ENCODE data around the gene CLASP1.
"Not testable (repeated sequence)": the region's sequence is repeated elsewhere in the genome, so short reads cannot be mapped to it uniquely, and the experiment has no call there.

Gene CLASP1

DNA sequence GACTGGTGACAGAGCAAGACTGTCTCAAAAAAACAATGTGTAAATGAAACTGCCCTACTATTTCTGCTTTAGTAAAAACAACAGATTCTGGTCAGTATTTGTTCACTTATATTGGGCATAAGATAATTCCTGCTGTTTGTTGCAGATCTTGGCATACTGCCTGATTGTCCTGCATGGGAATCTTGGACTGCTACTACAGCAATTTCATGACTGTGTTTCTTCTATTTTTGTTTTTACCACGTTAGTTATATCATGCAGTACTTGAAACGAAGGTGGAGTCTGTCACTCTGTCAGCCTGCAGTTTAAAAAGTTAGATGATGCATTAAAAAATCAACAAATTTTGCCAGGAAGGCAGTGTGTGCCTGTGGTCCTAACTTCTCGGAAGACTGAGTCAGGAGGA is 14.2 kb upstream of the CLASP1 start:
- in situ Hi-C loops (cut with MboI; ENCODE audit: low sequenced_read_pairs) = no loop called here

DNA sequence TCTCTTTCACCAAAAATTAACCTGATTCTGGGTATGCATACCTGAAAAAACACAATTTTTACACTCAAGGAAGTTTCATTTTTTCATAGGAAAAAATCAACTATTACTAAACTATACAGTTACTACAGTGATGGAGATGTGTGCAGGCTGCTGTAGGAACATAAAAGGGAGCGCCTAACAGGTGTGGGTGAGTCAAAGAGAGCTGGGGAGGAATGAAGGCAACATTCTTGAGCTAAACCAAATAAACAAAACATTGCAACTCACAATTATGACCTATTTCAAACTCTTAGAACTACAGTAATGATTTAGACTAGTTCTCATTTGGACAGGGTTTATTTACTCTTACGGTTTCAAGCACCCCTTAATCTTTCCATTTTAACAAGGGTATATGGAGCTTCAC is 13.4 kb upstream of the CLASP1 start:
- in situ Hi-C loops (cut with MboI; ENCODE audit: low sequenced_read_pairs) = no loop called here

DNA sequence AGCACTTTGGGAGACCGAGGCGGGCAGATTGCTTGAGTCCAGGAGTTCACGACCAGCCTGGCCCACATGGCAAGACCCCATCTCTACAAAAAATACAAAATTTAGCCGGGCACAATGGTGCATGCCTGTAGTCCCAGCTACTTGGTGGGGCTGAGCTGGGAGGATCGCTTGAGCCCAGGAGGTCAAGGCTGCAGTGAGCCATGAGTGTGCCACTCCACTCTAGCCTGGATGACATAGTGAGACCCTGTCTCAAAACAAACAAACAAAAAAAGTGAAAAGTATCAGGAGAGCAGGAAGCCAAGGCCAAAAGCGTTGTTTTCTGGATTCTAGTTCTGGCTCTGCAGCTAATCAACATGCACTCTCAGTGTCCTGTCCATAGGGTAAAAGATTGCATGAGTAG is 10.7 kb upstream of the CLASP1 start:
- in situ Hi-C loops (cut with MboI; ENCODE audit: low sequenced_read_pairs) = no loop called here

DNA sequence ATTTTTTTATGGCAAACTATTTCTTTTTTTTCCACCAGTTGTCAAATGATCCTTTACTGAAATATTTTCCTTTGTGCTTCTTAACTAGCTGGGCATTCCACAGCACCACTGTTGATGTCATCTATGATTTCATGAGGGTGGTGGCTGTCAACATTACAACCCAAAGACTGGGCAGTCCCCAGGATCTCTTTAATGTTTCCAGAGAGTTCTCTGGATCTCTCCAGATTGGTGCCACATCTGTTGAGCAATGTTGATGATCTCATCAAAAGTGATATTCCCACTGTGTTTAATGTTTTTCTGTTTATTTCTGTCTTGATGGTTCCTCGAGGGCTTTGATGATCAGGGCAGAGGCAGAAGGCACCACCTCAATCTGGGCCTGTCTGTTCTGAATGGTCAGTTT is 9.1 kb upstream of the CLASP1 start:
- in situ Hi-C loops (cut with MboI; ENCODE audit: low sequenced_read_pairs) = not testable (repeated sequence)

DNA sequence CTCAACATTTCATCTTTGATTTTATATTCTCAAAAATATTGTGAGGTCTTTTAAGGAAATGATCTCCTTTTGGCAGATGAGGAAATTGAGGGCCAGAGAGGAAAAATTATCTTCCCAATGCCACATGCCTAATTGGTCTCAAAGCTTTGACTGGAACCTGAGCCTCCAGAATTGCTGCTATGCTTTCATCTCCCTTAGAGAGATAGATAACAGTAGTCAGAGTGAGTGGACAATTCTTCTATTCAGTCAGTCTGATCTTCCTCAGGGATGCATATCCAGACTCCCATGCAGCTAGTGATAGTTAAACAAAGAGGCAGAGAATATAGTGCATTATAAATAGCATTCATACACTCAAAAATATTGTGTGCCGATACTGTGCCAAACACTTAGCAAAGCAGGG is 3.8 kb upstream of the CLASP1 start:
- in situ Hi-C loops (cut with MboI; ENCODE audit: low sequenced_read_pairs) = no loop called here

DNA sequence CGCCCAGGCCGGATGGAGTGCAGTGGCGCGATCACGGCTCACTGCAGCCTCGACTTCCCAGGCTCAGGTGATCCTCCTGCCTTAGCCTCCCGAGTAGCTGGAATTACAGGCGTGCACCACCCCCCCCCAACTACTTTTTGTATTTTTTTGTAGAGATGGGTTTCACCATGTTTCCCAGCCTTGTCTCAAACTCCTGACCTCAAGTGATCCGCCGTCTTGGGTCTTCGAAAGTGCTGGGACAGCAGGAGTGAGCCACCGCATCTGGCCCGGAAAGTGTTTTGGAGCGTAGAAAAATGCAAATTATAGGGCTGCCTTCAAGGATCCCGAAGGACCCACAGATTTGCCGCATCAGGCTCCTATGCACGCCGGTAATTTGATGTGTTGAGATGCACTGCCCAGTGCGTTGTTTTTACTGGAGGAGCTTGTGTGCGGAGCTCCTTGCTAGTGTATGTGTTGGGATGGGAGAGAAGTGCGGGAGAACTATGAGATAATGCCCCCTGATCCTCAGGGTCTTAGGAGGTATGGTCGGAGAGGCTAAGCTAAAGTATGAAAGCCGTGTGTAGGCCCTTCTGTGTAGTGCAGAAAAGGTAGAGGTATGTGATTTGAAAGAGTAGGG is 1.2 kb upstream of the CLASP1 start:
- in situ Hi-C loops (cut with MboI; ENCODE audit: low sequenced_read_pairs) = no loop called here

DNA sequence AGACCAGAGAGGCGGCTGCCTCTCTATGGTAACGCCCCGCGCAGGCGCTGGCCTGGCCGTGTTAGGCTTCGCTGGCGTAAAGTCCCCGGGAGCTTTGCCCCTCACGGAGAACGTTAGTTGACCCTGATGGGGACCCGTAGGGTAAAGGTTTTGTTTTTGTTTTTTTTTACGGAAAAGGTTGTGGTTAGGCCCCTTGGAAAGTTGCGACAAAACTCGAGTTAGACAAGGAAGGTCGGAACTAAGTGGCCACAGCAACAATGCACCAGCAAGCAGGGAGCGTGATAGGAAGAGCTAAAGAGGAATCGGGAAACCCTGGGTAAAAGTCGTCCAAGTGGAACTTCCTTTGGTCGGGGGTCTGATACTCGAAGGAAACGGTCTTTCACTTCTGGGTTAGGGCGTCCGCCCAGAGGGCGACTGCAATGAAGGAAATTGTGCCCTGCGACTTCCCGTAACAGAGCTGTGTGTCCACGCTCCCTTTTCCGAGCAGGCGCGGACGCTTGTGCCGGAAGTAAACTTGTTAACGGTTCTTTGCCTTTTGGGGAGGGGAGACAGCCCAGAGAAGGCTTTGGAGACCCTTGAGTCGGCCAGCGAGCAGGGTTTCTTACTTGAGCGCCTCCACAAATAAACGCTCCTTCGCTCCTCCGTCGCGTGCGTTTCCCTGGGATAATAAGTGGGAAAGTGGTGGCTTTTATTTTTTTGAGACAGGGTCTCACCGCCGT is 493 bp upstream of the CLASP1 start:
- in situ Hi-C loops (cut with MboI; ENCODE audit: low sequenced_read_pairs) = no loop called here

DNA sequence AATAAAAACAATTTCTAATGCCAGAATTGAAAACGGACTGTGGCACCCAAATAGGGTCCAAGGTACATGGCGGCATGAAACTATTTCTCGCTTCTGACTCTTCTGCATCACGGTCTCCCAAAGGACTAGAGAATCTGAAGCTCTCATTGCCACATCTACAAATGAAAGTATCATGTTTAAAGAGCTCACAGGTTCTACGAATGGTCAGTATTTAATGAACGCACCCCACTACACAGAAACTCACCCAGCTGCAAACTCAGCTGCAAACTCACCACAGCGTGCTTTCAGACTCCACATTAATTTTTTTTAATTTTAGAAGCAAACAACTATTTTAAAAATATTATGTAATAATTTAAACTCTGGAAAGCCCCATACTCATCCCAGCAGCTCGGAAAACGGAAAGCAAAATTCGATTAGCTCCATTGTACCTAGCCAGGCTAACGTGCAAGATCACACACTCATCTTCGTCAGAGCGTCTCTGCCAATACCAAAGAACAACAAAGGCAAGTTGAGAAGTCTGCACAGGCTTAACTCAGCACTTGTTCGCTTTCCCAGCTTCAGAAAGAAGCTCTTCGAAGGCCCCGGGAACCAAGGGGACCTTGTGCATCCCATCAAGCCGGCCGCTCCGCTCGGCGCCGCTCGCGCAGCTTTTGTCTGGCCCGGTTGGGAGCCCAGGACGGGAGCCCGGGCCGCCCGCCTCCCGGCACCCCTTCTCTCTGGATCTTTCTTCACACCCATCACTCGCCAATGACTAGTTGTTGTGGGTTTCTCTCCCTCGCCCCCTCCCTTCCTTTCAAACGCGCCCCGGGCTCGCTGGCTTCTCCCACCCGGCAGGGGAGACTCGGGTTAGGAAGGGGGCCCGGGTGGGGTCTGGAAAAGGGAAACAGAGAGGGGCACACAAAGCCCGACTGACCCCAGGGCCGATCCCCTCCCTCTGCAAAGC is 785 bp downstream of the CLASP1 start:
- in situ Hi-C loops (cut with MboI; ENCODE audit: low sequenced_read_pairs) = no loop called here

DNA sequence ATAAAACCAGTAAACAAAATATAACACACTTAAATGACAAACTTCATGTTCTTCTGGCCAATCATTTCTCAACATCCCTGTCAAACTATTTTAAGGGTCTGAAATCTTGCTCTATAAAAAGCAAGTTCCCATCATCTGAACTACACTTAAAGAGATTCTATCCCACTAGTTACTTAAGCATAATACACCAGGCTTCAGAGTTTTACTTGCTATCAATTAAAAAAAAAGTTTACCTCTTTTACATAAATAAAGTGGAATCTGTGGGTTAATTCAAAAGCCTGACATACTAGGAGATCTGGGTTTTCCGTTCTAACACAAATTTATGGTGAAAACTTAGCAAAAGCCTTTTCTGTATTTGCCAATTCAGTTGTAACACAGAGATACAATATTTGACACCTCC is 1.9 kb downstream of the CLASP1 start:
- in situ Hi-C loops (cut with MboI; ENCODE audit: low sequenced_read_pairs) = no loop called here

DNA sequence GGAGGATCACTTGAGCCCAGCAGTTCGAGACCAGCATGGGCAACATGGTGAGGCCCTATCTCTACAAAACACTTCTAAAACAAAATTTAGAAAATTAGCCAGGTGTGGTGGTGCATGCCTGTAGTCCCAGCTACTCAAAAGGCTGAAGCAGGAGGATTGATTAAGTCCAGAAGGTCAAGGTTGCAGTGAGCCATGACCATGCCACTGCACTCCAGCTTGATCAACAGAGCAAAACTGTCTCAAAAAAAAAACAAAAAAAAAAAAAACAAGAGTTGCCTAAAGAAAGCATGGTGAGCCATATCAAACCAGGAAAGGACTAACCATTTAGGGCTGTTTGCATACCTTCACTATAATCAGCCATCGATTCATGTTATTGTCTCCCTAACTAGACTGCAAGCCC is 4.5 kb downstream of the CLASP1 start:
- in situ Hi-C loops (cut with MboI; ENCODE audit: low sequenced_read_pairs) = no loop called here

DNA sequence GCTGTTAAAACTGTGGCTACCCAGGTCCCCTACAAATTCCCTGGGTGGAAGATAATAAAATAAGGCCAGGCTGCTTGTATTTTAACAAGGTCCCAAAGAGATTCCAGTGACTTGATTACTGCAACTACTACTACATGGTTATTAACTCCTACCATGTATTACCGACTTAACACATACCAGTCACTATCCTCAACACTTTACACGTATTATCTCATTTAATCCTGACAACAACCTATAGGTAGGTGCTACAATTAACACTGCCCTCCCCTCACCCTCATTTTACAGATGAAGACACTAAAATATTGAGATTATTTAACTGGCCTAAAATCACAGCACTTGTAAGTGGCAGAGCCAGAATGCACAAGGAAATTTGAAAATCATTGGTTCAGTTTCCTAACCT is 5.4 kb downstream of the CLASP1 start:
- in situ Hi-C loops (cut with MboI; ENCODE audit: low sequenced_read_pairs) = no loop called here

DNA sequence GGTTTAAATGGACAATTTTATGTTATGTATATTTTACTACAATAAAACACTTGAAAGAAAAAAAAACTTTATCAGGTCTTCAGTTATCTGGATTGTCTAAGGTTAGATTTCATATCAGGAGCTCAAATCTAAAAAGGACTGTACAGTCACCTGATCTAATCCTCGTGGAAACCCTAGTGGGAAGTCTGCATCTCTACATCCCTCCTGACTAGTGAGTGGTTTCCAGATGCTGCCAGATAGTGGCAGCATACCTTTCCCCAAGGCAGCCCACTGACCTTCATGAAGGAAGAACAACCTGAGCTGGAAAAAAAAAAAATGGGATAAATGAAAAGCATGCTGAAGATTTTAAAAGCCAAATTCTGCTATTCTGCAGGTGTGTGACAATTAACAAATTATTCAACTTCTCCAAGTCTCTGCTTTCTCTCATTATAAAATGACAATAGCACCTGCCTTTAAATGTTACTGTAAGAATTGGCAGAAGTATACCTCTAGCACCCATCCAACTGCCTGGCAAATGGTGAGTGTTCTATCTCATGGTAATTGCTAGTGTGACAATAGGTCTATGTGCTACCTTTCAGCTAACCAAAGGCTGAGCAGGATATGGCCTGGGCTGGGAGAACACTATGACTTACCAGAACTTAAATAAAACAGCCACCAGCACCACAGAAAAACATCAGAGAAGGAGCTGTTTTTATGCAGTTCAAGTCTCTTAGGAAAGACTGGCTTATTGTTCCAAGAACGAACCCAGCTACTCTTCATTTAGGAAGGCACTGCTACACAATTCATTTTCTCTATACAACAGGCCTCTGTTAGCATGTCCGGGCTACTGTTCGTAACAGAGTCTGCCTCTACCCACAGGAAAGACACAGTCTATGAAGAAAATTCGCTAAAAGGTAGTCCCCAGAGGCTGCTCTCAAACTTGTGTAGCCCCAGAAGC is 8.6 kb downstream of the CLASP1 start:
- in situ Hi-C loops (cut with MboI; ENCODE audit: low sequenced_read_pairs) = no loop called here

DNA sequence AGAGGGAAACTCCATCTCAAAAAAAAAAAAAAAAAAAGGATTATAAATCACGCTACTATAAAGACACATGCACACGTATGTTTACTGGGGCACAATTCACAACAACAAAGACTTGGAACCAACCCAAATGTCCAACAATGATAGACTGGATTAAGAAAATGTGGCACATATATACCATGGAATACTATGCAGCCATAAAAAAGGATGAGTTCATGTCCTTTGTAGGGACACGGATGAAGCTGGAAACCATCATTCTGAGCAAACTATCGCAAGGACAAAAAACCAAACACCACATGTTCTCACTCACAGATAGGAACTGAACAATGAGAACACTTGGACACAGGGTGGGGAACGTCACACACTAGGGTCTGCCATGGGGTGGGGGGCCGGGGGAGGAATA is 9.4 kb downstream of the CLASP1 start:
- in situ Hi-C loops (cut with MboI; ENCODE audit: low sequenced_read_pairs) = not testable (repeated sequence)

DNA sequence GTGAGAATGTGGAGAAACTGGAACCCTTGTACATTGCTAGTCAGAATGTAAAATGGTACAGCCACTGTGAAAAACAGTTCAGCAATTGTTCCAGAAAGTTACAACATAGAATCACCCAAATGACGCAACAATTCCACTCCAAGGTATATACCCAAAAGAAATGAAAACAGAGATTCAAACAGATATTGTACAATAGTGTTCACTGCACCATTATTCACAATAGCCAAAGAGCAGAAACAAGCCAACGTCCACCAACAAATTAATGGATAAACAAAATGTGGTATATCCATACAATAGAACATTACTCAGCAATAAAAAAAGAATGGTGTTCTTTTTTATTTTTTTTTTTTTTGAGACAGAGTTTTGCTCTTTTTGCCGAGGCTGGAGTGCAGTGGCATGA is 10.9 kb downstream of the CLASP1 start:
- in situ Hi-C loops (cut with MboI; ENCODE audit: low sequenced_read_pairs) = no loop called here

DNA sequence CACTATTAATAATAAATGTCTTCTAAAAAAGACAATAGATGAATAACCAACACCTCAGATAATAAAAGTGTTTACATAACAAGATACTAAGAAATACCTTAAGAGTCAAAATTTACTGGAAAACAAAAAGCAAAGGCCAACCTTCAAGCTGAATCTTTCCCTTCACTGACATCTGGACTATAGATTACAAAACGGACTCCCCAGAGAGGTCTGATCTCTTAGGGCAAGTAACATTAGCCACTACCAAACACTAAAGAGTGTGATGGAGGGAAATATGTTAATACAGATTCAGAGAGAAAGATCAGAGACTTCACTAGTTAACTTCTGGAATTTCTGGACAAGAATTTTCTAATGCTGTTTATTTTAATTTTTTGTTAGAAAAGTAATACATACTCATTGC is 13.9 kb downstream of the CLASP1 start:
- in situ Hi-C loops (cut with MboI; ENCODE audit: low sequenced_read_pairs) = no loop called here

DNA sequence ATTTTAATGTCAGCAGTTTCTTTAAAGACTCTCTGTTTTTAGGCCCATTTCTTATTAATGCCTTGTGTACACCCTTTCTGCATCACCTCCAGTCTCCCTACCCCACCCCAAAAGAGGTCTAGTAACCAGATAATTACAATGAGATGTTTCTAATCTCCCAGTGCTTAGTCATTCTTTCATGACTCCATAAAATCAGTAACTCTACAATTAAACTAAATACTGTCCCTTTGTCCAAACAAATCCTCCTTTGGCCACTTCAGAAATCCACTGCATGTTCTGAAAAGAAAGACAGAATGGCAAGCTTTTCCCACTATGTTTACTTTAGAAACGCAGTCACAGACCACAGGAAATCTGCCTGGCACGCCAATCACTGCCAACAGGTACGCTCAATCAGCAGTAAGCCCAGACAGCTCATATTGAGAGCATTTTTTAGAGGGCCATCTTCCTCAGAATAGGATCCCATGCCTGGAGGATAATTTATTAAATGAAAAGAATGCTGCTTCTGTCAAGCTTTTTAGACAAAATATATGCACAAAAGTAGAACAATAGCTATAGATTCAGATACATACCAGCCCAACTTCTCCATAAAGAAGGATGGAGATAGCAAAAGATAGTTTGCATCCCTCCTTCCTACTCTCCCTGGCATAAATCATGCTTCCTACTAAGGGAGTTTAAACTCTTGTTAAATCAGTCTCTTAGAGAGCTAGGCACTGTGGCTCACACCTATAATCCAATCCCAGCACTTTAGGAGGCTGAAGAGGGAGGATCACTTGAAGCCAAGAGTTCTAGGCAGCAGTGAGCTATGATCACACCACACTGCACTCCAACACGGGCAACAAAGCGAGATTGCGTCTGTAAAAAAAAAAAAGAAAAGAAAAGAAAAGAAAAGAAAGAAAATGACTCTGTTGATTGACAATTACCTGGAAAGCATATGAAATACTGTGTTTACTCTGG is 14.6 kb downstream of the CLASP1 start:
- in situ Hi-C loops (cut with MboI; ENCODE audit: low sequenced_read_pairs) = no loop called here

DNA sequence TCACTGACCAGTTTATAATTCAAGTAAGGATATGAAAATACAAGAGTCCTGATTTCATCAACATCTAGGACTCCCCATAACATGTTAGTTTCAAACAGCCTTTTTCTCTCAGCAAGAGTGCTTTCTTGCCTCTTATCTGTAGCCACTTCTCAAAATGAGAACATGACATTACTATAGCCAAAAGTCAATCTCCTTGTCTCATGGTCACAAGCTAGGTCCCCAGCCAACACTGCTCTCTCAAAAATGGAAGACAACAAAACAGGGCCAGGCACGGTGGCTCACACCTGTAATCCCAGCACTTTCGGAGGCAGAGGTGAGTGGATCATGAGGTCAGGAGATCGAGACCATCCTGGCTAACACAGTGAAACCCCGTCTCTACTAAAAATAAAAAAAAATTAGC is 15.8 kb downstream of the CLASP1 start:
- in situ Hi-C loops (cut with MboI; ENCODE audit: low sequenced_read_pairs) = no loop called here

DNA sequence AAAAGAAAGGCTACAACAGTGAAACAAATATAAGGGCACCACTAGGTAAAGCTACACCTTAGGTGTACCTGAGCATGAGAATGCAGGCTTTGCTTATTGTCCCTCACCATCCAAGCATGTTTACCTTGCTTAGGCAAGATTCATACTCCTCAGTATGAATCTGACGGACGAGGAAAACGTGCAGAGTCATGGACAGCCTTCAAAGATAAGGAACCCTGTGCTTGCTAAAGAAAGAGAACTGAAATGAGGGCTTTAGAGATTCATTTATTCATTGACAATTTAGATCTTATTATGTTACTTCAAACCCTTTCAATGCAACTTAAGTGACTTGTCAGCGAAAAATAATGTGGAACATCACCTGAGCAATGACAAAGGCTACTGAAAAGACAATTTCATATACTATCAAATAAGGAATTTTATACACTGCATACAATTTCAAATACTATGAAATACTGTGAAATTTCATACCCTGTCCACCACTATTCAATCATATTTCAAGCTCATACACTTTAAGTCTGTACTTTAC is 21.7 kb downstream of the CLASP1 start:
- in situ Hi-C loops (cut with MboI; ENCODE audit: low sequenced_read_pairs) = no loop called here

DNA sequence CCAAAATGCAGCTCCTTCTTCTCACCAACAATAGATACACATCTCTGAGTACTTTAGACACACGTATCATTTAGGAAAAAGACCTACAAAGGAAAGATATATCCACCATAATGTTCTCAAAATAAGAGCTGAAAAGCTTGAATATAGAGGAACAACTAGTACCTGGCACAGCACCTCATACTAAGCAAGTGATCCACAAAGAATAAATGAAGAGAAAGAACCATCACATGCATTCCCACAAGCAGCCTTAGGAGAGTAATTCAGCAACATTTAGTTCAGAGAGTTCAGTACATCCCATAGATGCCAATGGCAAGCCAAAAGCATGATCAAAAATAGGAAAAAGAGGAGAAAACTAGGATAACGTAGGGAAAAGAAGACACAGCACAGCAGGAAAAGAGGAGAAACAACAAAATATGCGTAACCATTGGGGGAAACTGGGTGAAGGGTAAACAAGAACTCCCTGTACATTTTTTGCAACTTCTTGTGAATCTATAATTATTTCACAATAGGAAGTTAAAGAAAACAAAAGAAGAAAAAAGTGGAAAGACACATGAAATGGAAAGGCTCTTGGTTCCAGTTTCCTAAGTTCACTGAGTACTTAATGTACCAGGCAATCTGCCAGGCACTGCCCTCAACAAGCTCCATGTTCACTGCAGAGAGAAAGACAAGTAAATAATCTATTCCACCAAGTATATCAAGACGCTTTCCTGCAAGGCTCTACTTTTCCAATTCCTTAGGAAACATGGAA is 22.3 kb downstream of the CLASP1 start:
- in situ Hi-C loops (cut with MboI; ENCODE audit: low sequenced_read_pairs) = no loop called here
